GM19043 (cell line): ENCODE measurements around the gene POLRMT.

Source experiments
- ATAC-seq: cut with Tn5 transposase; IDR thresholded peaks from one replicate; pipeline ENCODE4 v1.9.1; 2021; ENCODE audit warnings: low read depth; ENCODE audit not compliant: unreplicated experiment

Gene POLRMT

DNA sequence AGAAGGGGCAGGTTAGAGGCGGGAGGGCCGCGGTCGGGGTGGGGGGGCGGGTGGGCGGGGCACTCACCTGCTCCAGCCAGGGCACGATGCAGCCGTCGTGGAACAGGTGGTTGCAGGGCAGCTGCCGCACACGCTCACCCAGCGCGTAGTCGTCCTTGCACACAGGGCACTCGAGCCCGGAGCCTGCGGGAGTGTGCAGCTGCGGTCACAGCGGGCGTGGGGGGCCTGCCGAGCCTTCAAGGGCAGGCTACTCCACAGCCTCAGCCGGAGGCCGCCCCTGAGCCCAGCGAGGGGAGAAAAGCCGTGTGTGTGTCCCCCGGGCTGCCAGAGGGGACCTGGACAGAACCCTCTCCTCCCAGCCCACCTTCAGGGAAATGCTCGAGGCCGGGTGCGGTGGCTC, 15.0 kb upstream of the POLRMT start:
- ATAC-seq: no peak

DNA sequence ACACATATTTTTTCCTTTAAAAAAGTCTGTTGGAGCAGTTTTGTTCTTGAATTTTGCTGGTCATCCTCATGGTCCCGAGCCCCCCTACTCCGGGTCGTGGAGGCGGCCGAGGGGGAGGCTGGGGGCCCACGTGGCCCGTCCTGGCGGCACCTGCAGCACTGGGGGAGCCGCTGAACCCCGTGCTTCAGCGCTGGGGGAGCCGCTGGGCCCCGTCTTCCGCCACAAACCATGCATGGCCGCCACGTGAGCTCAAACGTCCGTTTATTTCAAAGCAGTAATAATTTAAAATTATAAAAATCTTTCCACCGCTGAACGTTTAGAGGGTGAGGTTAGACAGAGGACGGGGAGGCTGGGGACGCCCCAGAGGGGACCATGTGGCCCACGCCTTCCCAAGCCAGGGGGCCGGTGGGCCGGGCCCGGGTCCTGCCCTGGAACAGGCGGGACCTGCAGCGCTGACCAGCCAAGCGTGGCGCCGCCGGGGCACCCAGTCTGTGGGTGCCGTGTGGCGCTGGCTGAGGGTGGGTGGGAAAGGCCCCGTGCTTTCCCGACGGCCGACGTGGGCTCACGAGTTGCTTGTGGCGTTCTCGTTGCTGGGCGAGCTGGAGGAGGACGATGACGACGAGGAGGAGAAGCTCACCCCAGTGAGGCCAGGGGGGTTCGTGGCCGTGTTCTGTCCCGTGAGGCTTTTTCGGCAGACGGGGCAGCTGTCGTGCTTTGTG, 14.4 kb upstream of the POLRMT start:
- no peak for ATAC-seq

DNA sequence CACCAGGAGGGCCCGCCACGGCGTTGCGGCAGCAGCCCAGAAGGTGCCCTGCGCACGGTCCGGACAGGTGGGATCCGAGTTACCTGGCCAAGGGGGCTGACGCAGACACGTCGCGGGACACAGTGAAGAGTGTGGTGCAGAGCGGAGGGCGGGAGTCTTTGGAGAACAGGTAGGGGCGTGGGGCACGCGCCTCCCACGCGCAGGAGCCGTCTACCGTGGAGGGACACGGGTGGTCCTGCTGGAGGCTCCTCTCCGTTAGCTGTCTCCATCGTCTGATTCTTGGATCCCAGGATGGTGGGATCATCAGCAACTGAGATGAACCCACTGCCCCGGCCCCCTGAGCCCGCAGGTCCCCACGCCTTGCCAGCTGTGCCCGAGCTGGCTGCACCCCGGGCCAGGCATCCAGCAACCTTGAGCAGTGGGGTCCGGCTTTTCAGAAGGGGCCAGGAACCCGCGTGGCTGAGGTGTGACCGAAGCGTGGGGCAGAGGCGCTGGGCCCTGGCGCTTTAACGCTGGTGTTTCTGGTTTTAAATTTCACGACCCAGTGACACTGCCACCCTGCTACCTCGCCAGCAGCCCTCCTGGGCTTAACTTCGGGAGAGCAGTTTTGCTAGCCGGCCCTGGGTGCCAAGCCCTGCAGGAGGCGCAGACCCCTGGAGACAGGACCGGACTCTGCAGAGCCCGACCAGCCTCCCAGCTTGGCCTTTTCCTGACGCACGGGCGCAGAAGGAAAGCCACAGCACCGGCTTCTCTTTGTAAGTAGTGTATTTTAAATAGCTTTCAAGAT, 13.6 kb upstream of the POLRMT start:
- no peak for ATAC-seq

DNA sequence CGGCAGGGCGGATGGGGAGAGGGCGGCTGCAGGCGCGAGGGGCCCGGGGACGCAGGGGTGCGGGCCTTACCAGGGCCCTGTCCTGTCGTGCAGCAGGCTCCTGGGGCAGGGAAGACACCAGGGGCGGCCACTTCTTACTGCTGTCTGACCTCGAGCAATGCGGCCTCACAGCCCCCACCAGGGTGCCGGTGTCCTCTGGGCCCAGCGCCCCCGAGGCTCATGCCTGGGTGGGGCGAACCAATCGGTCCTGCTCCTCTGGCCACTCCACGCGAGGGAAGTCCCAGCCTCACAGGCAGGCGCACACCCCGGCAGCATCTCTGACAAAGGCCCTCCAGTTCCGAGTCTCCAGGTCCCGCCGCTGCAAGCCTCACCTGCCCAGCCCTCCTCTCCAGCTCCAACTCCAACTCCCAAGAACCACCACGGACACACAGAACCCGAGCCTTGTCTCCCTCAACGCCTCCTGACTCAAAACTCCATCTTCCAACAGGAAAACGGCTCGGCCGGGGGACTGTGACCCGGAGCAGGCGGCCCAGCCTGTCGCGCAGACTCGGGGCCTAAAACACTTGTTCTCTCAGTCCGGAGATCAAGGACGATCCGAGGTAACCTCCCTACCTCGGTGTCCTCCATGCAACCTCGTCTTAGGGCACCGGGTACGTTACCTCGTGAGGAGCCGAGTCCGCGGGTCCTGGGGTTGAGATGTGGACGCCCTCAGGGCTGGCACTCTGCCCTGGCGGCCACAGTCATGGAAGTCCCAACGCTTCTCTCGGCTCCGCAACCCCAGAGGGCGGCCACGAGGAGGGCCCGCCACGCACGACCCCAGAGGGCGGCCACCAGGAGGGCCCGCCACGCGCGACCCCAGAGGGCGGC, 12.8 kb upstream of the POLRMT start:
- ATAC-seq: no peak

DNA sequence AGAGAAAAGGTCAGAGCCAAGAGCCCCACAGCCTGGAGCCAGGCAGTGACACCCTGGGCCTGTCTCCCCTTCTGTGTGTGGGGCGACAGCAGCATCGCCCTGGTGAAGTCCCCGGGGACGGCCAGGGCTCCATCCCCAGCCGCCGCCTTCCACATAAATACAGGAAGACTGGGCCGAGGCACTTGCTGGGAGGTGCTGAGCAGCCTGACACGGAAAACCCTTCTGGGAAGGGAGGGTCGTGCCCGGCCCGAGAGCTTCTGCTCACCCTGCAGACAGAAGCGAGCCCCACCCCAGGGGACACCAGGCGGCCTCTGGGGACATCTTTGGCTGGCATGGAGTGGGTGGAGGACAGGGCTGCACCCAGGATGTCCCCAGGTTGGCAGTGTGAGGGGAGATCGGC, 11.5 kb upstream of the POLRMT start:
- ATAC-seq: no peak

DNA sequence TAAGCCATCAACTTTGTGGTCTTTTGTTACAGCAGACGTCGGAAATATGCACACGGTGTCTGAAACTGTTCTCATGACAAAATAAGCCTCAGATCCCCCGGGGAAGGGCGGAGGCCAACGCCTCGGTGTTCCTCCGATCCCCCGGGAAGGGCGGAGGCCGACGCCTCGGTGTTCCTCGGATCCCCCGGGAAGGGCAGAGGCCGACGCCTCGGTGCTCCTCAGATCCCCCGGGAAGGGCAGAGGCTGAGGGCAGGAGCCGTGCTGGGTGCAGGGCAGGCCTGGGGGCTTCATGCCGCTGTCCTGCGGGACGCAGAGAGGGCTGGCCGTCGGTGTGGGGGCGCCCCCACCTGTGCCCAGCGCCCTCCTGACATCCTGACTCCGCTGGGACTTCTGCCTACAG, 11.0 kb upstream of the POLRMT start:
- ATAC-seq: no peak

DNA sequence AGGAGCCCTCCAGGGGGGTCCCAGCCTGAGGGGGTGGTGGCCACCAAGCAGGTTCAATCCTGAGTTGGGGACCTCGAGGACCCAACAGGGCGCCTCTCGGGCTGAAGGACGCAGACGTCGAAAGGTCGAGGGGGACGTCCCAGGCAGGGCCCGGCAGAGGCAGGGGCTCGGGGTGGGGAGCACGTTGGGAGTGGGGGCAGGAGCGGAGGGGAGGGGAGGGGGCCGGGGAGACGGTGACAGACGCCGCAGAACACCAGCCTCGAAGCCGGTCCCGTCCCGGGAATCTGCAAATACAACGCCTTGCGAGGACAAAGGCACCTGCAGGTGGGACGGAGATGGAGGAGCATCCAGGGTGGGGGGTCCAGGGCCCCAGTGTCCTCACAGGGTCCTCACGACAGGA, 10.4 kb upstream of the POLRMT start:
- ATAC-seq: no peak

DNA sequence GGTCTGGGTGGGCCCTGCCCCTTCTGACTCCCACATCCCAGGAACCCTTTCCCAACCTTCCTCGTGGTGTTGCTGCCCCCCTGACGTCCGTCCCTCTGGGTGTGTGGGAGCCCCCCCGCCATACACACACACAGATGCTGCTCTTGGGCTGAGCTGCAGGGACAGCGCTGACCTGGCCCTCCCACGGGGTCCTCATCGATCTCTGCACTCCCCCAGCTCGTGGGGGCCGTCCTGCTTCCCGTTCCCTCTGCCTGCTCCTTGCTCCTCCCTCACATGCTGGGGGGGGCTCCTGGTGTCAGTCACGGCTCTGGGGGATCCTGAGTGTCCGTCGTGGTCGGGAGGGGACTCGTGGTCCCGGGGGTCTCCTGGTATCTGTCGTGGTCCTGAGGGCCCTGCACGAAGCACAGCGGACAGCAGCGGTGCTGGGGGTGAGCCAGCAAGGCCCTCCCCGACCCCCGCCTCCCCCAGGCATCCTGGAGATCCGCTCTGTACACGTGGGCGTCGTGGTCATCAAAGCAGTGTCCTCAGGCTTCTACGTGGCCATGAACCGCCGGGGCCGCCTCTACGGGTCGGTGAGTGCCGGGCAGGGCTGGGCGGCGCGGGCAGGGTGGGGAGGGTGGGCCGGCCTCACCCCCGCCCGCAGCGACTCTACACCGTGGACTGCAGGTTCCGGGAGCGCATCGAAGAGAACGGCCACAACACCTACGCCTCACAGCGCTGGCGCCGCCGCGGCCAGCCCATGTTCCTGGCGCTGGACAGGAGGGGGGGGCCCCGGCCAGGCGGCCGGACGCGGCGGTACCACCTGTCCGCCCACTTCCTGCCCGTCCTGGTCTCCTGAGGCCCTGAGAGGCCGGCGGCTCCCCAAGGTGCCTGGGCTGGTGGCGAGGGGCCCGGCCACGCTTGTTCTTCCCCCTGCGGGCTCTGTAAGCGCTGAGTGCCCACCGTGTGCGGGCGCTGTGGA, 9.7 kb upstream of the POLRMT start:
- ATAC-seq: no peak

DNA sequence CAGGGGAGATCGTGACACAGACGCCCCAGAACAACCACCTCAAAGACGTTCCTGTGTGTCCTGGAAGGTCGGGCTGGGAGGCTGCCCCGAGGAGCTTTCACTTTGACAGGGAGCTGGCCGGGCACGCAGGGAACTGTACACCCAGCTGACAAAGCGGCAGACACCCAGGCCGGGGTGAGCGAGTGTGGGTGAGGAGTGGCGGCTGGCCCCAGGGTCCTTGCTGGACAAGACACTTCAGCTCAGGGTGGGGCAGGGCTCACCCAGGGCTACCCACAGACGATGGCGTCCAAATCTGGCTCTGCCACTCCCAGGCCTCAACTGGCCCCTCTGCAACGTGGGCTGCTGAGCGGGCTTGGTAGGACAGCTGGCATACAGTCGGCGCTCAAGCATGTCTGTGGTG, 8.4 kb upstream of the POLRMT start:
- no peak for ATAC-seq

DNA sequence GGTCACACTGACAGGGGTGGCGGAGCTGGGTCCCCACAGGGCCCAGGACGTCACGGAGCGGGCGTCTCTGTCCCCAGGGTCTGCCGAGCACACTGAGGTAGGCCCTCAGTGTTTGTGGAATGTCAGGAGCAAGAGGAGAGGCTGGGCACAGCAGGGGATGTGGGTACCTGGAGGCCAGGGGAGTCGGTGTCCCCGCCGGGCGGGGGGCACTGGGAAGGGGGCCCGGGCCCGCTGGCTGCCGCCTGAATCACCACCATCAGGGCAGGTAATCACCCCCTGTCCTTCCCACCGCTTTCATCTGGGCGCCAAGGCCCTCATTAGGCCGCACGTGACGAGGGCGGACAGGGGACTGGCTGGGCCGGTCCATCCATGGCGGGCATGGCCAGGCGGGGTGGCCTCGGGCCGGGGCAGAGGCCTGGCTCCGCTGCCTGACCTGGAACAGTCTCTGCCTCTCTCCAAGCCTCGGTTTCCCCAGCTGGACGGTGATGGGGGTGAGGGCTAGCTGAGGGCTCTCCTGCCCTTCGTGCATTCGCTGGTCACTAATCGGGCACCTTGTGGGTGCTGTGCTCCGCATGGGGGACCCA, 7.4 kb upstream of the POLRMT start:
- ATAC-seq: no peak

DNA sequence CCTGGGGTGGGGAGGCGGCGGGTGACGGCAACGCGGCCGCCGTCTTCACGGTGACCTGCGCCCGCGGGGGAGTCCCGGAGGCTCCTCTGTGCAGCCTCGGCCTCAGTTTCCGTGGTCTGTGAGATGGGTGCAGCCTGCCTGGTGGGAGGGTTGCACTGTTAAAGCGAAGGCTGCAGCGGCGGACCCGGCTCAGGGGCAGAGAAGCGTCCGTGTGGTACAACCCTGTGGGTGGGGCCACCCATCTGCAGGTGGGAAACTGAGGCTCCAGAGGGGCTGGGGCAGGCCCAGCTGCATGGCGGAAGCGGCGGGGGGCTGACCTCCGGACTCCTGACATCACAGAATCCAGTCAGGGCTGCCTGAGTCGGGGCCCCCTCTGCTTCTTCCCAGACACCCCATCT, 6.8 kb upstream of the POLRMT start:
- ATAC-seq: no peak

DNA sequence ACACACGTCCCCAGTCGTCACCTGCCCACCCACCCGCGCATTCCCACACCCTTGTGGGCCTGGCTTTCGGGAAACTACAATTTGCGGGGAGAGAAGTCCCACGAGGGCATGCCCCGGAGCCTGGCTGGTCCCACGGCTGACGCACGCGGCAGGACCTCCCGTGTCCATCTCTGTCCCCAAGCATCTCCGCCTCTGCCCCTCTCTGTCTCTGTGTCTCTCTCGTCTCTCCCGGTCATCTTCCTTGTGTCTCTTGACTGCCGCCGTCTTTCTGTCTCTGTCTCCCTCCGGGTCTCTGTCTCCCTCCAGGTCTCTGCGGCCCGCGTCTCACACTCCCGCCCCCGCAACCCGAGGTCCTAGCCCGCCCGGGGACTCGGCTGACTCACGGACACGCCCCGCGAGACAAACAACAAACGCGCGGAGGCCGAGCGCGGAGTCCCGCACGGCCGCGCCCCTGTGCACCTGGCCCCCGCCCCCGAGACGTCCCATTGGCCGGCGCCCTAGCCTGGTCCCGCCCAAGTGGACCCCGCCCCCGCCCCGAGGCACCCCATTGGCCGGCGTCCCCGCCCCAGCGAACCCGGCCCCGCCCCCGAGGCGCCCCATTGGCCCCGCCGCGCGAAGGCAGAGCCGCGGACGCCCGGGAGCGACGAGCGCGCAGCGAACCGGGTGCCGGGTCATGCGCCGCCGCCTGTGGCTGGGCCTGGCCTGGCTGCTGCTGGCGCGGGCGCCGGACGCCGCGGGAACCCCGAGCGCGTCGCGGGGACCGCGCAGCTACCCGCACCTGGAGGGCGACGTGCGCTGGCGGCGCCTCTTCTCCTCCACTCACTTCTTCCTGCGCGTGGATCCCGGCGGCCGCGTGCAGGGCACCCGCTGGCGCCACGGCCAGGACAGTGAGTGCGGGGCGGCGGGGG, 6.2 kb upstream of the POLRMT start, which contains the start of gene FGF22:
Gene FGF22, plus strand, starts transcription at position 627 of the 908 bp plus-strand sequence. Its CDS starts 47 bp downstream, at position 674.
- ATAC-seq: no peak

DNA sequence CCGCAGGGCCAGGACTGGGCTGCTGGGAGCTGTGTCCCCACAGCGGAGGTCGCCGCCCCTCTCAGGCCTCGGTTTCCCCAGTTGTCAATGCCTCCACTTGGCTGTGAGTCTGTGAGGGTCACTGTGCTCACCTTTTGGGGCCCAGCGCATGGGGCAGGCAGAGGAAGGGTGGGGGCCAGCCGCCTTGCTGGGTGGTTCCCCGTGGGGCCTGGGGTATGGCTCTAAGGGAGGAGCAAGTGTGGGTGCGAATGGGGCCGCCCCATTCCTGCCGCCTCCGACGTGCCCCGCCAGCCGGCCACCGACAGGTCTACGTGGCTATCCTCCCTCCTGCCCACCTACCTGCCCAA, 5.5 kb upstream of the POLRMT start:
- no peak for ATAC-seq

DNA sequence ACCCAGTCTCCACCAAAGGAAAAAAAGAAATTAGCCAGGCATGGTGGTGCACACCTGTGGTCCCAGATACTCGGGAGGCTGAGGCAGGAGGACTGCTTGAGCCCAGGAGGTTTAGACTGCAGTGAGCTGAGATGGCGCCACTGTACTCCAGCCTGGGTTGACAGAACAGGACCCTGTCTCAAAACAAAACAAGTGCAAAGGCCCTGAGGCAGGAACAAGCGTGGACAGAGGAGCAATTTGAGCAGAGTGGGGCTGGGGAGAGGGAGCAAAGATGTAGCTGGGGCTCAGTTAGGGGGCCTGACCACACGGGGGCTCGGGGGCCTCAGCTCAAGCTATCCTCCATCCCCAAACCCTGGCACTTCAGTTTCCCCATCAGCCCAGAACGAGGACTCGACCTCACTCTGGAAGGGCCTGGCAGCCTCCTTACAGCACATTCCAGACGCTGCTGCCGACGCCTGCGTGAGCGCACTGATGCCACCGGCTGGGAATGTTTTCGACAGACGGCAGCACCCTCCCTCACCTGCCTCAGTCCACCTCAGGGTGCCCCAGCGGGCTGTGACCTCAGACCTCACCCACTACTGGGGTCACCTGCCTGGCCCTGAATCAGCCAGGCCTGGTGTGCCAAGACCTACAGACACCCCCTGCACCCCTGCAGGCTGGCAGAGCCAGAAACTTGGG, 1.8 kb upstream of the POLRMT start:
- ATAC-seq: no peak

DNA sequence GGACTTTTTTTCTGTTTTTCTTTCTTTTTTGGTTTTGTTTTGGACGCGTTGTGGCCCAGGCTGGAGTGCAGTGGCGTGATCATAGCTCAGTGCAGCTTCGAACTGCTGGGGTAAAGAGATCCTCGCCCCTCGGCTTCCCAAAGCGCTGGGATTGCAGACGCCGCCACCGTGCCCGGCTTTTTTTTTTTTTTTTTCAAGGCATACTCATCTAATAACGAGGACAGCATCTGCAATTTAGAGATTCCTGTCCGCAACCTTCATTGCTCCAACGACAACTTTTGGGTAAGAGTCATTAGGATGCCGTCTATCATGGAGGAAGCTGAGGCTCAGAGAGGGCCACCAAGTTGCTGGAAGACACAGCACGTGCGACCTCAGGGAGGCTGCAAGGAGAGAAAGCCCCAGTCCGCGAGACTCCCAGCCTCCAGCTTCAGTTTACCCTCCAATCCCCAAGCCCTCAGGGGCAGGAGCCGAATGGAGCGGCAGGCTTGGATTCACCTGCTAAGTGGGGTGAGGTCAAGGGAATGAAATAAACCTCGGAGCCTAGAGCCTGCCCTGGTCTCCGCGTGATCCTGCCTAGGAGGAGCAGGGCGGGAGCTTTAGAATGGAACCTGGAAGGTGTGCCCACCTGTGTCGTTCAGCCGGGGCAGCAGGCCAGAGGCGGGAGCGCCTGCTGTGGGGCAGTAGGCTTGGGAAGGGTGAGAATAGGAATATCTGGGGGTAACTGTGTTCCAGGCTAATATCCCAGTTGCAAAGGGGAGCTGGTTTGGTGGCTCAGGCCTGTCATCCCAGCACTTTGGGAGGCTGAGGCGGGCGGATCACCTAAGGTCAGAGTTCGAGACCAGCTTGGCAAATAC, 676 bp upstream of the POLRMT start:
- no peak for ATAC-seq

DNA sequence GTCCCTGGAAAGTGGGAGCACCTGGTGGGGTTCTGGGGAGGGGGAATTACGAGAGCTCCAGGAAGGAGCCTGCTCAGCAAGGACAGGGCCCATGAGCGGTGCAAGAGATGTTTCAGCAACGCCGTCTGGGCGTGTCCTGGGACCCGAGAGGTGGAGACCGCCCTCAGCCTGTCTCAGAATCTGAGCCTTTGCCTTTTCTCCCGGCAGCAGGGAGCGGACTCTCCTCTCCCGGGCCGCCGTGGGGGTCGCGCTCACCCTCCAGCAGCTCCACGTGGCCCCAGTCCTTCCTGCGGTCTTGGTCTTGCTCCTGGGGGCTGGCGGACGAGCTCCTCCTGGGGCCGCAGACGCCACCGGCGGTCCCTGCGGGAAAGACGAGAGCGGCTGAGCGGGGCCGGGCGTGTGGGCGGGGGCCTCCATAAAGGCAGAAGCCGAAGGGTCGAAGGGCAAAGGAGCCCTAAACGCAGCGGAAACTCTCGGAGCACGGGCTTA, 714 bp downstream of the POLRMT start:
- ATAC-seq: no peak
